HG03060 (cell line): ENCODE results near the gene TMEM63C.
"Not testable (repeated sequence)": the region's sequence is repeated elsewhere in the genome, so short reads cannot be mapped to it uniquely, and the experiment has no call there.

ENCODE experiments used
- ATAC-seq: cut with Tn5 transposase; IDR thresholded peaks from one replicate; pipeline ENCODE4 v1.9.1; 2021; ENCODE audit warnings: low read depth, moderate number of reproducible peaks; ENCODE audit not compliant: unreplicated experiment

The TMEM63C gene

GRCh38 chr14:77155083-77155482 is 26.5 kb upstream of the TMEM63C start:
- ATAC-seq, result no peak

GRCh38 chr14:77157740-77158139 is 23.9 kb upstream of the TMEM63C start:
- no peak for ATAC-seq

- no peak for ATAC-seq
Measured at GRCh38 chr14:77158175-77158881, 23.3 kb upstream of the TMEM63C start.

GRCh38 chr14:77158882-77159255 is 22.7 kb upstream of the TMEM63C start:
- ATAC-seq, result no peak

- ATAC-seq, result no peak
Measured at GRCh38 chr14:77161011-77161410, 20.6 kb upstream of the TMEM63C start.

- ATAC-seq, result no peak
Measured at GRCh38 chr14:77170045-77170444, 11.6 kb upstream of the TMEM63C start.

GRCh38 chr14:77172916-77173315 is 8.7 kb upstream of the TMEM63C start:
- no peak for ATAC-seq

- ATAC-seq, result not testable (repeated sequence)
Measured at GRCh38 chr14:77173911-77174617, 7.5 kb upstream of the TMEM63C start.

- ATAC-seq, result no peak
Measured at GRCh38 chr14:77175843-77176242, 5.8 kb upstream of the TMEM63C start.

- no peak for ATAC-seq
Measured at GRCh38 chr14:77177702-77178101, 3.9 kb upstream of the TMEM63C start.

- ATAC-seq, result no peak
Measured at GRCh38 chr14:77178656-77179055, 2.9 kb upstream of the TMEM63C start.

GRCh38 chr14:77180726-77181602 is 634 bp upstream of the TMEM63C start:
- no peak for ATAC-seq

GRCh38 chr14:77183896-77184295 is 2.3 kb downstream of the TMEM63C start:
- ATAC-seq, result no peak

- ATAC-seq, result no peak
Measured at GRCh38 chr14:77184396-77185092, 2.9 kb downstream of the TMEM63C start.

- no peak for ATAC-seq
Measured at GRCh38 chr14:77185093-77185465, 3.5 kb downstream of the TMEM63C start.

GRCh38 chr14:77186911-77187648 is 5.5 kb downstream of the TMEM63C start:
- no peak for ATAC-seq

GRCh38 chr14:77187649-77188012 is 6.0 kb downstream of the TMEM63C start:
- no peak for ATAC-seq

- no peak for ATAC-seq
Measured at GRCh38 chr14:77189479-77189878, 7.9 kb downstream of the TMEM63C start.

- ATAC-seq, result no peak
Measured at GRCh38 chr14:77190977-77191376, 9.4 kb downstream of the TMEM63C start.

GRCh38 chr14:77194706-77195105 is 13.1 kb downstream of the TMEM63C start:
- no peak for ATAC-seq
